Activated naive CD4-positive, alpha-beta T cell treated with anti-CD3 and anti-CD28 coated beads, Interleukin-2, amount 50 U/mL, for 16 hours (primary cell): Measurements from ENCODE around the gene CSHL1.

Experiments
- DNase-seq: peaks from one replicate; pipeline ENCODE4 v3.0.0-alpha.2; 2020

The CSHL1 gene

DNA sequence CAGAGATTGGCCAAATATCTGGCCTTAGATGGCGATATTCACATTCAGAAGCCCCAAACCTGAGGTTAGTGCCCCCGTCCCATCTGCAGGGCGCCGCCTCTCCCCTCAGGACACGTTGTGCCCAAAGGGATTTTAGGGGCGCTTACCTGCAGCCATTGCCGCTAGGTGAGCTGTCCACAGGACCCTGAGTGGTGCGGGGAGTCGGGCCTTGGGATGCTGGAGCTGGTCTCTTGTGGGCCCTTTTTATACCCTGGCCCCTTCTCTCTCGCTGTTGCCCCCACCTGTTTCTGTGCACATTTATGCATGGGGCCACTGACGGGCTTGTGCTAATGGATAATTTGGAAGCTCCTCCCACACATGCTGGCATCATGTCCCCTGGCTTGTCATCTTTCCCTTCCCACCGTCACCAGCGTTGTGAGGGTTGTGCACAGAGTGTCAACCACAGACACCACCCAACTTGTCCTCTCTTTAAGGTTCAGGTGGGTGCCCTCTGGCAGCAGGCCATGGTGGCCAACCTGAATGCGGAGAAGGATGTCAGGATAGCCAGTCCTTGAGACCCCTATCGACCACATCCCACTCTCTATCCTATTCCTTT is at the start of gene CSHL1:
TSS of gene CSHL1 (minus strand) at position 218 of the 595 bp plus-strand sequence. CDS start at position 156, 62 bp downstream.
- no peak for DNase-seq

DNA sequence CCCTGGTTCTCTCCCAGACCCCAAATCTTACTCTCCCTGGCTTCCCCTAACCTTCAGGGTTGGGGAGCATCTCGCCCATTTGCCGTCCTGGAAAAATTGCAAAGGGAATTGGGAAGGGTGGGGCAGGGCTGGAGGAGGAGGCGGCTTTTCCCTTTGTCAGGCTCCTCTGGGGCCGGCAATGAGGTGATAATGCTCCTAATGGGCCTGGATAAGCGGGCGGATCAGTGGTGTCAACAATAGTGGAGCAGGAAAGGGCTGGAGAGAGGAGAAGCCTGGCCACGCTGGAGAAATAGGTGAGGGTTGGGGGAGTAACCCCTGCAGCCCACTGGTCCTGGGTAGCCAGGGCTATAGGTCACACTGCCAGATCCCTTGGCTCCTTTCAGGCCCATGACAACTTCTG is 49.4 kb upstream of the CSHL1 start:
- no peak for DNase-seq

DNA sequence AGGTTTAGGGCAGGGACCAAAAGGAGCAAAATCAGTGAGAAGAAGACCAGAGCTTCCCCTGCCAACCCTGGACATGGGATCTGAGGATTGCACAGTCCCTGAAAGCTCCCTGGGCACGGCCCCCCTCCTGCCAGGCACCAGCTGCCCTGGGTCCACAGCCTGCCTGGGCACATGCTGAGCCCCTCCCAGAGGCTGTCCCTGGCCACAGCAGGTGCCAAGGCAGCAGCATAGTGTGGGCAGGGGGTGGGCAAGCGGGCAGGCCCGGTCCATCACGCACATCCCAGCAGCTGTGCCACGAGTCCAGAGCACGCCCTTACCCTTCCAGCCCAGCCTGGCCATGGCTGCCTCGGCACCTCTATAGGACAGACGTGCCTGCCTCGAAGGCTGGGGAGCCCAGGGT is 48.9 kb upstream of the CSHL1 start:
- no peak for DNase-seq

DNA sequence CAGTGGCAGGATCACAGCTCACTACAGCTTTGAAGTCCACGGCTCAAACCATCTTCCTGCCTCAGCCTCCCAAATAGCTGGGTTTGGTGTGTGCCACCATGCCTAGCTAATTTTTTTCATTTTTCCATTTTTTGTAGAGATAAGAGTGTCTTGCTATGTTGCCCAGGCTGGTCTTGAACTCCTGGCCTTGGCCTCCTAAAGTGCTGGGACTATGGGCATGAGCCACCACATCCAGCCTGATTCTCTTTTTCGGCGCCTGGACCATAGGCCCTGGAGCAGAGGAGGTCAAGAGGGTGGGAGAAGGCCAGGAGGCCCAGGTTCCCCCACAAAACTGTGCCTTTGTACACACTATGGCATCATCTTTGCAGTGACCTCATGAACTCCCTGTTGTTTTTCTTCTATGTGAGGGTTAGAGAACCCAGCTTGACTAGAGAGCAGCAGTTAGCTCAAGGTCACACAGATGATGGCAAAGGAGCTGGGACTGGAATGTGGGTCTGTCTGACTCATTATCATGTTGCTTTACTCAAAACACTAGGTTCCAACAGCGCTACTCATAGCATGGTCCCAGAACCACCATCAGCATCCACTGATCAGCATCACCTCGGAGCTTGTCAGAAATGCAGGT is 45.4 kb upstream of the CSHL1 start:
- DNase-seq = no peak

DNA sequence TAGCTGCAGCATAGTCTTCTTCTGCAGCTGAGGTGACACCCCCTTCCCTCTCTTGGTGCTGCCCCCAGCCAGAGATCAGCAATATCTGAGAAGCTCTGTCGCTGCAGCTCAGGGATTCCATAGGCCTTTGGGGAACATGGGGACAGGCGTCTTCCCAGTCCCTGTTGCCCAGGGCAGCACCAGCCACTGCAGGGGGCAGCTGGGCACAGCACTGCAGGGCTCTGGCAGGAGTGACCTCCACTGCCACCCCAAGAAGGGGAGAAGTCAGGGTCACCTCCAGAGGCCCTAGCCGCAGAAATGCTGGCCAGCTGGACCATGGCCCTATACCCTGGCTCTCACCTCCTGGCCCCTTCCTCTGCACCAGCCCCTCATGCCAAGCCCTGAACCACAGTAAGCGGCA is 44.7 kb upstream of the CSHL1 start:
- no peak for DNase-seq

DNA sequence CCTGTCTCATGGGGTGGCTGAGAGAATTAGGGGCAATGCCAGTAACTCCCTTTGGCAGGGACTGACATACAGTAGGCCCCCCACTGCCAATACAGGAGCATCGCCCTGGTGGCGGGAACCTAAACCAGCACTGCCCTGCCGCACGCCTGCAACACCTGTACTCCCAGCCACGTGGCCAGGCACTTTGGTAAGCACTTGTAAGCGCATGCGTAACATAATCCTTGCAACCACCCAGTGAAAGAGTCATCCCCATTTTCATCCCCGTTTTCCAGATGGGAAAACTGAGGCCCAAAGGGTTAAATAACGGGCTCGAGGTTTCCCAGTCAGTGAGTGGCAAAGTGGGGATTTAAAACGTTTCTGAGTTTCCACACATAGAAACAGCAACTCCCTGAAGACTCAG is 44.2 kb upstream of the CSHL1 start:
- DNase-seq = no peak

GRCh38 chr17:63954402-63955063 is 43.5 kb upstream of the CSHL1 start:
- DNase-seq = peak; percentile 26

GRCh38 chr17:63950940-63951907 is 40.2 kb upstream of the CSHL1 start:
- DNase-seq = no peak

DNA sequence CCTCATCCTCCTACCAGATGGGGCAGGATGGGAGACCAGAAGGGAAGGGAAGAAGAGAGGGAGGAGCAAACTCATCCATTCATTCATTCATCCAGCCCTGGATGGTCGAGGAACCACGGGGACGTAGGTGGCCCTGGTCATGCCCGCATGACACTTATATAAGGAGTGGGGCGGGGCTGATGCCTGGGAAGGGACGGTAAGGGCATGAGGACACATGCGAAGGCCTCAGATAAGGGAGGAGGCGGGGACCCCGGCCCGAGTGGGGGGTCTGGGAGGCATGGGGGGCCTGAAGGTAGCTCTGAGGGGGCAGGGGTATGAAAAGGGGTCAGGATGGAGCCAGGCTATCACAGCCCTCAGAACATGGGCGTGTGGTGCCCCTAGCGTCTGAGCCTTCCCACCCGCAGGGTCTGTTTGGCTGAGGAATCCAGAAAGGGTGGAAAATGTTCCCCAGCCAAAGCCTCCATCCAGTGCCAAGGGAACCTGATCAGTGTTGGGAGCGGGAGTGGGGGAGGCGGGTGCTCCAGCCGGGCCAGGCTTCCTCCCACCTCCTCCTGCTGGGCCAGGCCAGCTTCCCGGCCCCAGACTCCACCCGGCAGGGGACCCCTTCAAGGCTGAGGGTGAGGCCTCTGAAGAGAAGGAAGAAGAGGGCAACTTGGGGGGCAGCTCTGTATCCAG is 38.7 kb upstream of the CSHL1 start:
- no peak for DNase-seq

GRCh38 chr17:63948521-63948920 is 37.5 kb upstream of the CSHL1 start:
- no peak for DNase-seq

DNA sequence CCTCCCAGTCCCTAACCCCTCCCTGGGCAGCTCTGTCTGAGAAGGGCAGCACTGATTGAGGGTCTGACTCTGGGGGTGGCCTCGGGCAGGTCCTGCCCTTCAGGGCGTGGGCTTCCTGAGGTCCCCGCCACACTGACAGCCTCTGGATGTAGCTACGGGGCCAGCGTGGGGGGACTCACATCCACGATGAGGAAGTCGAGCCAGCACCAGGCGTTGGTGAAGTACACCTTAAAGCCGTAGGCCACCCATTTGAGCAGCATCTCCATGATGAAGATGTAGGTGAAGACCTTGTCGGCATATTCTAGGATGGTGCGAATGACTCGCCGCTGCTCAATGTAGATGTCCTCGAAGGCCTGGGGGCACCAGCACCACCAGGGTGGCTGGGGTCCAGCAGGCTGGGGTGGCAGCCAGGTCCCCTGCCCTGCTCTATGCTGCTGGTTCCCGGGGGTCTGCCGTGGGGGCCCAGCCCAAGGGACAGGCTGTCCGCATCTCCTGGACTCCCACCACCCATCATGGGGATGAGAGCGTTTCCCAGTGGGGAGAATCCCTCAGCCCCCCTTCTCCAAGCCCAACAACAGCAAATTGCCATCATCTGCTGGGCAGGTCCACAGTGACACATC is 36.8 kb upstream of the CSHL1 start:
- DNase-seq = no peak

DNA sequence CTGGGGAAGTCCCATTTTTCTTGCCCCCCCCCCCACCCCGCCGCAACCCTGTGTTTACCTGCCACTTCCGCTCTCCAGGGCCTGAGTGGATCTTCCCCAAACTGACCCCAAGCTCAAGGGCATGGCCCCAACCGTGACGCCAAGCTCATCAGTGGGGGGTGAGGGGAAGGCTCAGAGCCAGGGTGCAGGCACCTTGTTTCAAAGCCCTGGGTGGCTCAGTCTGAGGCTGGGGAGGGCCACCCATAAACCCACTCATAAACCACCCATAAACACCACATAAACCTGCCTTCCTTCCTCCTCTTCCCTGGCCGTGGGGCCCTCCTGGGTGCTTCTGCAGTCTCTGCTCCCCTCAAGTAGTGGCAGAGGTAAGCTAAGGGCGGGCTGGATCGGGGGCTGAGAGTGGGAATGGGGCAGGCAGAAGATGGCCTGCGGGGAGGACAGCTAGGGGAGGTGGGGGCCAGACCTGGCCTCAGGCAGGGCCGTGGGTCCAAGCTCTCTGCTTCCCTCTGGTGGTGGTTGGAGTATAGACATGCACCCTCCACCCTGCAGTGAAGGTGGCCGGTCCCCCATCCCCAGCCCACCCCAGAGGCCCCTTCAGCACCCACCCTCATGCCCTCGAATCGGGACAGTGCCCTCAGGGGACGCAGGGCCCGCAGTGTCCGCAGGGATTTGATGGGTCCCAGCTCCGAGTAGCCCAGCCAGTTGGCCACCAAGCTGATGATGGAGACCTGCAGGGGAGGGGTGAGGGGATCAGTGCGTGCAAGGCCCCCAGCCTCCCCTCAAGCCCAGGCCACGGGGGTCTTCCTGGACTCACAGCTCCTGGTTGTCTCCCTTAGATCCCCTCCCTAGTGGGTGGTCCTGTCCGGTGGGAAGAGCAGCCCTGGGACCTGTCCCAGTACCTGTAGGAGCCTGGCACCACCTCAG is 35.6 kb upstream of the CSHL1 start:
- peak; percentile 57 for DNase-seq

DNA sequence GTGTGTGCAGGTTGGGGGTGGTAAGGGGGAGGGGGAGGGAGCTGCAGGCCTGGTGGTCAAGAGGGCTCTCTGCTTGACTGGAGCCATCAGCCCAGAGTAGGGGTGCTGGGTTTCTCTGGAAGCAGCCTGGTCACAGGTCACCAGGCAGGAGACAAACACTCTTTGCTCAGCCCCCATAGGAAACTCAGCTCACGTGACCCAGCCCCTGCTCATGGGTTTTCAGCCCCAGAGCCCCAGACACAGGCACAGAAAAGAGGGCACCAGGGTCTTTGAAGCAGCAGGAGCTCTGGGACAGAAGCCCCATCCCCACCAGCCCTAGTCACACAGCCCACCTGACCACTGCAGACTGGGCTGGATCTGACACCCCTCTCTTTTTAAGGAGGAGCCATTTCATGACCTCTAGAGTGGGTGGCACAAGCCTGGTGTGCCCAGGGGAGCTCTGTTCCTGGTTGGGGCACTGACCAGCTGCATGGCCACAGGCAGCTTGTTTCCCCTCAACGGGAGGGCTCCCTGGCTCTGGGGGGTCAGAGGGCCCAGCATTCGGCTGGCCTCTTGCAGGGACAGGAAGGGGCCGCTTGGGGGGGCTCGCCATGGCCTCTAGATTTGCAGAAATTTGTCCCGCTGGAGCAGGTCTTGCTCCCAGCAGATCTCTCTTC is 34.9 kb upstream of the CSHL1 start:
- no peak for DNase-seq

- DNase-seq = no peak
These were observed 33.9 kb upstream of the CSHL1 start for GRCh38 chr17:63944736-63945499.

DNA sequence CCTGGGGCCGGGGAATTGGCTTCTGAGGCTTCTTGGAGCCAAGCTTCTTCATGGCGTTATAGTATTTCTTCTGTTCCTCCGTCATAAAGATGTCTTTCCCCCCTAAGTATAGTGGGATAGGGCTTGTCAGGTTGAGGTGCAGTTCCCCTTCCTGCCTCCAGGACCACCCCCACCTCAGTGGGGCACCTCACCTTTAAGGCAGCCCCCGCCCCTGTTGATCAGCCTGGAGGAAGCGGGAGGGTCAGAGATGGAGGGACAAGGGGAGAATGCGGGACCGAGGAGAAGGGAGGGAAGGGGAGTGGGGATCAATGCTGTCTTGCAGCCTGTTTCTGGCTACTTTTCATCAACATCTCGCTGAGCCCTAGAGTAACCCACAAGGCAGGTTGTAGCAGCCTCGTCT is 32.7 kb upstream of the CSHL1 start:
- DNase-seq = no peak

GRCh38 chr17:63942309-63942985 is 31.4 kb upstream of the CSHL1 start:
- no peak for DNase-seq

GRCh38 chr17:63941751-63942150 is 30.7 kb upstream of the CSHL1 start:
- no peak for DNase-seq

- DNase-seq = no peak
These were observed 30.1 kb upstream of the CSHL1 start for GRCh38 chr17:63941162-63941561.

- no peak for DNase-seq
These were observed 29.5 kb upstream of the CSHL1 start for GRCh38 chr17:63940584-63940983.
